CD4-positive, alpha-beta T cell treated with Interleukin-15 for 4 hours (primary cell): ENCODE measurements around the gene TMEM178A.
"Not testable (repeated sequence)": the region's sequence is repeated elsewhere in the genome, so short reads cannot be mapped to it uniquely, and the experiment has no call there.

Source experiments
- DNase-seq: peaks from one replicate; pipeline ENCODE4 v3.0.0-alpha.2; 2020; ENCODE audit warnings: low spot score

TMEM178A gene

GRCh38 chr2:39648580-39648979 lies 17.1 kb upstream of the TMEM178A start:
- DNase-seq = no peak

GRCh38 chr2:39649511-39649910 lies 16.2 kb upstream of the TMEM178A start:
- DNase-seq = no peak

- DNase-seq = no peak
These were observed 15.2 kb upstream of the TMEM178A start for GRCh38 chr2:39650468-39650867.

GRCh38 chr2:39656215-39656614 lies 9.5 kb upstream of the TMEM178A start:
- DNase-seq = not testable (repeated sequence)

GRCh38 chr2:39657287-39657937 lies 8.3 kb upstream of the TMEM178A start:
- DNase-seq = no peak

GRCh38 chr2:39658371-39658770 lies 7.3 kb upstream of the TMEM178A start:
- no peak for DNase-seq

GRCh38 chr2:39659765-39660611 lies 5.7 kb upstream of the TMEM178A start:
- DNase-seq = no peak

GRCh38 chr2:39660612-39661236 lies 5.0 kb upstream of the TMEM178A start:
- no peak for DNase-seq

GRCh38 chr2:39661826-39662225 lies 3.9 kb upstream of the TMEM178A start:
- DNase-seq = no peak

- no peak for DNase-seq
These were observed 2.4 kb upstream of the TMEM178A start for GRCh38 chr2:39663187-39663930.

GRCh38 chr2:39664232-39664887 lies 1.4 kb upstream of the TMEM178A start:
- DNase-seq = no peak

- DNase-seq = no peak
These were observed 677 bp upstream of the TMEM178A start for GRCh38 chr2:39664888-39665591.

- DNase-seq = no peak
These were observed 879 bp downstream of the TMEM178A start for GRCh38 chr2:39666491-39667101.

GRCh38 chr2:39667104-39667885 lies 1.6 kb downstream of the TMEM178A start:
- no peak for DNase-seq

- DNase-seq = no peak
These were observed 2.2 kb downstream of the TMEM178A start for GRCh38 chr2:39667886-39668276.

- DNase-seq = no peak
These were observed 2.9 kb downstream of the TMEM178A start for GRCh38 chr2:39668576-39669080.

GRCh38 chr2:39671604-39672003 lies 5.9 kb downstream of the TMEM178A start:
- no peak for DNase-seq

- no peak for DNase-seq
These were observed 7.3 kb downstream of the TMEM178A start for GRCh38 chr2:39673018-39673417.

GRCh38 chr2:39676342-39676741 lies 10.6 kb downstream of the TMEM178A start:
- DNase-seq = no peak

GRCh38 chr2:39678170-39678569 lies 12.5 kb downstream of the TMEM178A start:
- no peak for DNase-seq
